Stimulated activated CD8-positive, alpha-beta memory T cell treated with anti-CD3 and anti-CD28 coated beads, Interleukin-12 subunit alpha, Interleukin-12 subunit beta, amount 100 ng/mL, for 1 hour (primary cell): ENCODE data around the gene DIS3L.
A peak's percentile ranks its signal among the peaks of the same experiment; 100 is the strongest.
"Not testable (repeated sequence)": the region's sequence is repeated elsewhere in the genome, so short reads cannot be mapped to it uniquely, and the experiment has no call there.

Experiments used
- DNase-seq: peaks from one replicate; pipeline ENCODE4 v3.0.0-alpha.2; 2020; ENCODE audit warnings: low read depth

Gene DIS3L

GRCh38 chr15:66312144-66312543 lies 18.8 kb downstream of the DIS3L start:
- DNase-seq: no peak

- no peak for DNase-seq
Observed at GRCh38 chr15:66323312-66323928, 30.1 kb downstream of the DIS3L start.

- DNase-seq: no peak
Observed at GRCh38 chr15:66326051-66326450, 32.7 kb downstream of the DIS3L start.

GRCh38 chr15:66327736-66328135 lies 34.4 kb downstream of the DIS3L start:
- no peak for DNase-seq

- no peak for DNase-seq
Observed at GRCh38 chr15:66328771-66329170, 35.4 kb downstream of the DIS3L start.

GRCh38 chr15:66348530-66348929 lies 55.2 kb downstream of the DIS3L start:
- not testable (repeated sequence) for DNase-seq

- DNase-seq: no peak
Observed at GRCh38 chr15:66356077-66356358, 62.6 kb downstream of the DIS3L start.

GRCh38 chr15:66356359-66357236 lies 63.2 kb downstream of the DIS3L start, which contains the start of gene TIPIN:
Gene TIPIN, minus strand, starts transcription at chr15:66356685. Its CDS starts 3,738 bp downstream, at chr15:66352947.
- DNase-seq: peak; percentile 94

GRCh38 chr15:66359740-66360139 lies 66.4 kb downstream of the DIS3L start:
- DNase-seq: no peak

GRCh38 chr15:66361745-66362460 lies 68.5 kb downstream of the DIS3L start:
- not testable (repeated sequence) for DNase-seq

GRCh38 chr15:66362776-66363175 lies 69.4 kb downstream of the DIS3L start:
- DNase-seq: no peak

GRCh38 chr15:66364944-66365528 lies 71.7 kb downstream of the DIS3L start:
- DNase-seq: no peak

GRCh38 chr15:66369773-66370651 lies 76.6 kb downstream of the DIS3L start:
- DNase-seq: no peak

- no peak for DNase-seq
Observed at GRCh38 chr15:66374179-66374578, 80.8 kb downstream of the DIS3L start.

GRCh38 chr15:66378814-66379430 lies 85.6 kb downstream of the DIS3L start:
- DNase-seq: no peak

GRCh38 chr15:66381376-66381775 lies 88.0 kb downstream of the DIS3L start:
- DNase-seq: not testable (repeated sequence)
